Choroid plexus epithelial cell (primary cell): ENCODE data around the gene RELN.
"Not testable (repeated sequence)": the region's sequence is repeated elsewhere in the genome, so short reads cannot be mapped to it uniquely, and the experiment has no call there.

Source experiments
- DNase-seq: peaks from one replicate; pipeline ENCODE4 v3.0.0-alpha.2; 2010; ENCODE audit warnings: low read depth
- H3K4me3 ChIP-seq: 2 replicates; pipeline ENCODE4 v1.5.1; 2011; ENCODE audit warnings: low read depth, mild to moderate bottlenecking, control low read depth, low read length, moderate library complexity
- CTCF ChIP-seq: conservative IDR thresholded peaks from 2 replicates; pipeline ENCODE4 v1.5.1; 2011; ENCODE audit warnings: low read depth, mild to moderate bottlenecking, control low read depth, inconsistent platforms, low read length, moderate library complexity

RELN gene

DNA sequence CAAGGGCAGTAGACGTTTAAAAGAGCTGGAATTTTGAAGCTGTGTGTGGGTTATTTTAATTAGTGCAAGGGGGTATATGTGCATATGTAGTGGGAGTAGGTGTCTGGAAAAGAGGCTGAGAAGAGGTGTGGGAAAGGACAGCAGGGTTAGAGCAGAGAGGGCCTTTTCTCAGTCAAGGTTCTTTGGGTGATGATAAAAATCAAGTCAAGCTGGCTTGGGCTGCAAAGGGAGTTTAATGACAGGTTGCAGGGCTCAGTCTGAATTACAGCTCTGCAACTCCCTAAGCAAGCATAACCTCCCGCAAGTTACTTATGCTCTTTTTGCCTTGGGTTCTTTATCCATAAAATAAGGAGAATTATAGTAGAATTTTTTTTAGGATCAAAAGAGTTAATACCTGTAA is 83.5 kb downstream of the RELN start:
- H3K4me3 ChIP-seq, result no peak overlapping the region
- TF ChIP-seq CTCF, result no peak
- DNase-seq, result no peak

DNA sequence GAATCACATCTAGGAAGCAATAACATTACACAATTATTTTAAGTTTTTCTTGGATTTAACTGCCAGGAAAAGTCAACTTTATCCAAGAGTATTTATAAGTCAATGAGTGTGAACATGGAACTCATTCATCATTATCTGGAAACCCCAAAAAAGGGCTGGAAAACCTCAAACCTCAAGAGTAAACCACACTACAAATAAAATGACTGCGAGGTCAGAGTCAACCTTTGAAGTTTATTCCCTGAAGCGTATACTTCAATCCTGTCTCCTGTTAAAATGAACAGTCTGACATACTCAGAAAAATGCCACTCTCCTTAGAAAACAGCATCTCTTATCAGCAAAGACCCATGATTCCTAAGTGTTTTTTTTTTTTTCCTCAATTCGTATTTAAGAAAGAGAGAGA is 86.5 kb downstream of the RELN start:
- peak; percentile 7 for DNase-seq
- no peak overlapping the region for H3K4me3 ChIP-seq
- TF ChIP-seq CTCF, result no peak

DNA sequence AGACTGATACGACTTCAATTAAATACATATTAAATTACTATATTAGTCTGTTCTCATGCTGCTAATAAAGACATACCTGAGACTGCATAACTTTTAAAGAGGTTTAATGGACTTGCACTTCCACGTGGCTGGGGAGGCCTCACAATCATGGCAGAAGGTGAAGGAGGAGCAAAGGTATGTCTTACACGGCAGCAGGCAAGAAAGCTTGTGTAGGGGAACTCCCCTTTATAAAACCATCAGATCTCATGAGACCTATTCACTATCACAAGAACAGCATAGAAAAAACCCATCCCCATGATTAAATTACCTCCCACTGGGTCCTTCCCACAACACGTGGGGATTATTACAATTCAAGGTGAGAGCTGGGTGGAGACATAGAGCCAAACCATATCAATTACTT is 92.6 kb downstream of the RELN start:
- H3K4me3 ChIP-seq, DNase-seq: not testable (repeated sequence)

DNA sequence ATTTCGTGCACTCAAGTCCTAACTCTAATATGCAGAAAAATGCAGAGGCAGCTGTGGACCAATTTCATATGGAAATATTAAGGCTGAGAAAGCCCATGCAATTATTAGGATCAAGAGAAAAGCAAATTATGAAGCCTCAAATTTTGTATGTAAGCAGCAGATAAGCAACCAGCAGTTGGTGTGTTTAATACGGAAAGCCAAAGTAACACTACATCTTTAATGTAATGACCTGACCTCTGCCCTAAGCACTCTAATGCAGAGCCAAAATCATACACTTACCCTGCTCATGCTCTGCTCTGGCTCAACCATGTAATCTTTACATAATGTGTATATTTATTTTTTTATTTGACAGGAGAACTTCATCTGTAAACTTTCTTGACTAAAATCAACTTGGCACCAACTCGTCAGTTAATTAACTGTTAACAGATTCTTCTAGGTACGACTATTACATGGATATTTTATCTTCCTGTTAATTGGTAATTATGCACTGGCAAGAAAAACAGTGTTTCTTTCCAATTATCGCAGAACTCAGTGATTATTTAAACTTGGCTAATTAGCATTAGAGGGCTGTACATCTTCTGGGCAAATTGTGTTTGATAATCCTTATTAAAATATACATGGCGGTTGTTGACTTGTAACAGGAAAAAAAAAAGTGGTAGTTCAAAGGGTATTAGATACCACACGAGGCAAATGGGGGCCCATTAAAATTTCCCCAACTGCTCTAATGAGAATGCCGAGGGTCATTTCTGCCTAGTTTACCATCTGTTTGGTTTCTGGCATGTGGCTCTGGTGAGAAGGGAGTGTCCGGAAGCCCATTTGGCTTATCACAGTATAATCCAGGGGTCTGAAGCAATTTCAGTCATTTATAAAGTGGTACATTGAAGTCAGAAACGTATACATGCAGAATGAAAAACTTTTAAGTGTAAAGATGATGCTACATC is 94.5 kb downstream of the RELN start:
- no peak for TF ChIP-seq CTCF
- H3K4me3 ChIP-seq, result no peak overlapping the region
- no peak for DNase-seq

DNA sequence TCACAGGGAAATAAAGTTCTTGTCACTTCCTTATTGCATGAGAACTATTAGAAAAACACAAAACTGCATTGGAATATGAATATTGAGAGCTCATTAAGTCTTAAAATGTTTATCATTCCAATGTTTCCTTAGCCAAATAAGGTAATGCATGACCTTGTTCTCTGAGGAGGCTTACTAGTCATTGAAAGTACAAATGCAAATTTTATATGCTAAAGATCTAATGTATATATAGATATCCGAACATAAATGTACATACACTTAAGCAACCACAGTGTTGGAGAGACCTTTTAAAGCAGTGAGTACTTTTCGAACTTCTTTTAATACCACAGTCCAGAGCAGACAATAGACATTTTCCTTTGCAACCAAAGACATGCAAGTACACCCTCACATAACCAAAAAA is 96.1 kb downstream of the RELN start:
- H3K4me3 ChIP-seq, result no peak overlapping the region
- DNase-seq, result no peak
- TF ChIP-seq CTCF, result no peak

- no peak overlapping the region for H3K4me3 ChIP-seq
- no peak for TF ChIP-seq CTCF
- DNase-seq, result no peak
Measured at GRCh38 chr7:103889451-103889850, 100.0 kb downstream of the RELN start.

GRCh38 chr7:103888603-103889153 is 100.8 kb downstream of the RELN start:
- DNase-seq, result no peak
- H3K4me3 ChIP-seq, result no peak overlapping the region
- TF ChIP-seq CTCF, result no peak
